ENCODE measurements around the gene PRKCH. TPM values are rescaled to one million over a fixed set of nuclear protein-coding genes. Genes with fewer than 3 reads are reported as not detected.

PRKCH gene
- total and polyA plus RNA-seq, 2 experiments from 2014 or later = 7.1 to 11.2 TPM

DNA sequence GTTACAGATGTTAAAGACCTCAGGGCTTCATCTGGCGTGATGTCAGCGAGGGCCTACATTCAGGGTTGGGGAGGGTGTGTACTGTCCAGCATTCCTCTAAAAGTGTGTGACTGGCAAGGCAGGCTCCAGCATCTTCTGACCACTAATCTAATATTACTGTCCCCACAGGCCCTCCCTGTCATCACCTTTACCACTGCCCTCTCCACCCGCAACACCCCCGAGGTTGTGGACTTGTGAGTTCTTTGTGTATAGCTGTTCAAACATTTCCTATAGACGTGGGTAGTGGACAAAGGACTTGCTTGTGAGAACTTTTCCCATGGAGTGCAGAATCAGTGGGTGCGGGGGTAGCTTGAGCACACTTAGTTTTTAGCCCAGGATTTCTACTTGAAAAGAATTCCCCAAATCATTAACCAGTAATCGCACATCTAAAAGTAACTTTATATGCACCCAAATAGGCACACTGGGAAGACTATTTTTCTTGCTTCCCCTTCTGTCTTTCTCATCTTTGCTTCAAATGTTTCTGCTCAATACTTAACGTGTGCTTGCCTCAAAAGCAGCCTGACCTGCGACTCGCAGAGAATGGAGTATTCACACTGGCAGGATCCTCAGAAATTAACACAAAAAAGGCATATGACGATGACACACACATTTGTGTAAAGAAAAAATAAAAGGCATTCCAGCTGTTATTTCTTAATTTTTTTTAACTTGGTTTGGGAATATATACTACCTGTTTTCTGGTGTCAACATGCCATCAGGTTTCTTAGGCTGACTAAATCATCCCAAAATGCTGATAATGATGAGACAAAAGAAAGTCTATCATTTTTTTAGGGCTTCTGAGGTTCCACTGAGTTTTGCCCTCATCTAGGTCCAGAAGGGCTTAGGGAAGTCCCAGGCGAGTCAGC, 215.5 kb downstream of the PRKCH start:
- peak overlapping the region; percentile 72 for H3K27ac ChIP-seq
- H3K36me3 ChIP-seq (replicated peaks; ENCODE audit: insufficient read depth, low read depth) = no peaks in the 10 kb centered on the region
- TF ChIP-seq EZH2phosphoT487 (IDR thresholded peaks at IDR 0.05; ENCODE audit: low read depth, severe bottlenecking, unreplicated experiment) = no peak
- no peak for TF ChIP-seq EZH2 (IDR thresholded peaks at IDR 0.05; ENCODE audit: borderline replicate concordance)
- TF ChIP-seq CTCF (IDR thresholded peaks at IDR 0.05; ENCODE audit: poor library complexity) = no peak
- H4K20me1 ChIP-seq (ENCODE audit: insufficient read depth, poor library complexity, severe bottlenecking) = no peaks in the 10 kb centered on the region
- no peak for DNase-seq (ENCODE audit: low spot score)
- H3K9me2 ChIP-seq (replicated peaks; ENCODE audit: insufficient read depth) = no peaks in the 10 kb centered on the region
- H2AFZ ChIP-seq = no peak overlapping the region
- H3K27me3 ChIP-seq = no peaks in the 10 kb centered on the region
- 70% methylated on average over 12 of the region's 12 CpGs for WGBS (ENCODE audit: low lambda C conversion rate, missing lambda C conversion rate)
- peak overlapping the region; percentile 34 for H3K4me2 ChIP-seq
- H3K9me3 ChIP-seq (ENCODE audit: low read depth) = no peaks in the 10 kb centered on the region
- no peak overlapping the region for H3K4me3 ChIP-seq
- peaks cover 25% of the 10 kb centered on the region for H3K4me1 ChIP-seq (ENCODE audit: insufficient read depth)
- H3K79me2 ChIP-seq = no peaks in the 10 kb centered on the region

DNA sequence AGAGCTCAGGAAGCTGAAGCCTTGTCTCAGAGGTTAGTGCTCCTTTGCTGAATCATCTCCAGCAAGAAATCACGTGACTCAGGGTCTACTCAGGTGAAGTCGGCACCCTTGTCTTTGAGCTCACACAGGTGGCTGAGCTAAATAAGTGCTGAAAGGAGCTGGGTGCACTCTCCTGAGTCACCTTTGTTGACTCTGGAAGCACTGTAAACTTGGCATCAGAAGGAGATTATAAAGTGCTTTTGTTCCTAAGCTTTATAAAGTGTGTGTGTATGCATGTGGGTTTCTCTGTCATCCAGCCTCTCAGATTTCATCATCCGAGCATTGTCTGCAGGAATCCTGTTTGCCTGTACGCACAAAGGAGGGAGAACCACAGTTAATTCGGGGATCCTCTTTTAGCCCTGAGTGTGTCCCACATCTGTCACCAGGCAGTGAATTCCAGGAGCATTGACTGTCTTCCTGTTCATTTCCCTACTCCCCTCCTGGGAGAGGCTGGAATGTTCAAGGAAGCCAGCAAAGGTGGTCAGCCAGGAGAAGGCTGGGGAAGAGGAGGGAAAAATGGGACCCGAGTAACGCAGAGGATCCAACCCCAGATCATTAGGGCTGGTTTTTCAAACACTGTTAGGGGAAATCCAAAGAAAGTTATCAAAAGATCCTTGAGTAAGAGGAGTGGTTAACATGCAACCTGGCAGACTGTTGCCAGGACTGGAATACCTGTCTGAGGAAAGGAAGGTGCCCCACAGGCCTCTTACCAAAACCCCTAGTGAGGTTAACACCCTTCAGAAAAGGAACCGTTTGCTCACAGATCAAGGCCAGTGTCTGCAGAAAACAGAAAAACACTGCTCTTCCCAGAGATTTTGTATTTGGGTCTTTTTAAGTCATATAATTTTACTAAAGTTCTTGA, 216.4 kb downstream of the PRKCH start:
- TF ChIP-seq EZH2phosphoT487 (IDR thresholded peaks at IDR 0.05; ENCODE audit: low read depth, severe bottlenecking, unreplicated experiment) (no peak), EZH2 (IDR thresholded peaks at IDR 0.05; ENCODE audit: borderline replicate concordance) (no peak), CTCF (IDR thresholded peaks at IDR 0.05; ENCODE audit: poor library complexity) (no peak)
- Histone ChIP-seq H3K4me1 (ENCODE audit: insufficient read depth) (peaks cover 25% of the 10 kb centered on the region), H3K4me2 (peak overlapping the region; percentile 34), H3K27me3 (no peaks in the 10 kb centered on the region), H4K20me1 (ENCODE audit: insufficient read depth, poor library complexity, severe bottlenecking) (no peaks in the 10 kb centered on the region), H3K36me3 (replicated peaks; ENCODE audit: insufficient read depth, low read depth) (no peaks in the 10 kb centered on the region), H2AFZ (peak overlapping the region; percentile 13), H3K27ac (peak overlapping the region; percentile 72), H3K9me2 (replicated peaks; ENCODE audit: insufficient read depth) (no peaks in the 10 kb centered on the region), H3K9me3 (ENCODE audit: low read depth) (no peaks in the 10 kb centered on the region), H3K79me2 (no peaks in the 10 kb centered on the region), H3K4me3 (no peak overlapping the region)
- peak; percentile 92 for DNase-seq (ENCODE audit: low spot score)
- WGBS (ENCODE audit: low lambda C conversion rate, missing lambda C conversion rate) = 23% methylated on average over 8 of the region's 8 CpGs

- H3K4me2 ChIP-seq = no peak overlapping the region
- 74% methylated on average over 5 of the region's 5 CpGs for WGBS (ENCODE audit: low lambda C conversion rate, missing lambda C conversion rate)
- TF ChIP-seq EZH2 (IDR thresholded peaks at IDR 0.05; ENCODE audit: borderline replicate concordance) (no peak), CTCF (IDR thresholded peaks at IDR 0.05; ENCODE audit: poor library complexity) (no peak), EZH2phosphoT487 (IDR thresholded peaks at IDR 0.05; ENCODE audit: low read depth, severe bottlenecking, unreplicated experiment) (no peak)
- no peaks in the 10 kb centered on the region for H3K79me2 ChIP-seq
- no peaks in the 10 kb centered on the region for H3K27me3 ChIP-seq
- no peak for DNase-seq (ENCODE audit: low spot score)
- H3K27ac ChIP-seq = peak overlapping the region; percentile 72
- no peak overlapping the region for H3K4me3 ChIP-seq
- no peaks in the 10 kb centered on the region for H3K9me2 ChIP-seq (replicated peaks; ENCODE audit: insufficient read depth)
- H3K9me3 ChIP-seq (ENCODE audit: low read depth) = no peaks in the 10 kb centered on the region
- no peaks in the 10 kb centered on the region for H4K20me1 ChIP-seq (ENCODE audit: insufficient read depth, poor library complexity, severe bottlenecking)
- no peaks in the 10 kb centered on the region for H3K36me3 ChIP-seq (replicated peaks; ENCODE audit: insufficient read depth, low read depth)
- H2AFZ ChIP-seq = no peak overlapping the region
- peaks cover 25% of the 10 kb centered on the region for H3K4me1 ChIP-seq (ENCODE audit: insufficient read depth)
Measured at GRCh38 chr14:61538464-61539022, 217.2 kb downstream of the PRKCH start.

Measured in hepatocyte (in vitro differentiated cells).